HG03066 (cell line): ENCODE measurements around the gene PLXDC1.
"Not testable (repeated sequence)": the region's sequence is repeated elsewhere in the genome, so short reads cannot be mapped to it uniquely, and the experiment has no call there.

Experiments
- ATAC-seq: cut with Tn5 transposase; IDR thresholded peaks from one replicate; pipeline ENCODE4 v1.9.1; 2021; ENCODE audit warnings: low read depth; ENCODE audit not compliant: unreplicated experiment

PLXDC1 gene

DNA sequence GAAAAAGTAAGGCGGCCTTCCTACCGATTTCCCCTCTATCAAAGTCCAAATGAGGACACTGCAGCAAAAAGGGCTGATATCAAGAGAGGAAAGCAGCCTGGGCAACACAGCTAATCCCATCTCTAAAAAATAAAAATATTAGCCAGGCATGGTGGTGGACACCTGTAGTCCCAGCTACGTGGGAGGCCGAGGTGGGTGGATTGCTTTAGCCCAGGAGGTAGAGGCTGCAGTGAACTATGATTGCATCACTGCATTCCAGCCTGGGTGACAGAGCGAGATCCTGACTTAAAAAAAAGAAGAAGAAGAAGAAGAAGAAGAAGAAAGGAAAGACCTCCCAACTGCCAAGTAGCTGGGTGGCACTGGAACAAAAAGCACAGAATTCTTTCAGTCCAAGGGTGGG is 31.6 kb upstream of the PLXDC1 start:
- no peak for ATAC-seq

DNA sequence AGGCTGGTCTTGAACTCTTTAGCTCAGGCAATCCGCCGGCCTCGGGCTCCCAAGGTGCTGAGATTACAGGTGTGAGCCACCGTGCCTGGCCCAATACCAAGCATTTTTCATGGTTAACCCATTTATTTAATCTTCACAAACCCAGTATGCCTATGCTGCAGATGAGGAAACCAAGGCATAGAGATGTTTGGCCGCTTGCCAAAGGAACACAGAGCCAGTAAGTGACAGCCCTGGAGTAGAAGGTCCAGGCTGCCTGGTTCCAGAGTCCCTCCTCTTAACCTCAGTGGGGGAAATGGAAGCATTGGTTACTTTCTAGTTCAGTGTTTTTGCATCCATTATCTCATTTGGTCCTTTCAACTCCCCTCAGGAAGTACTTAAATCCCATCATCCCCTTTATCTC is 29.9 kb upstream of the PLXDC1 start:
- no peak for ATAC-seq

GRCh38 chr17:39178536-39178935 is 27.1 kb upstream of the PLXDC1 start:
- no peak for ATAC-seq

GRCh38 chr17:39177256-39177655 is 25.8 kb upstream of the PLXDC1 start:
- no peak for ATAC-seq

- no peak for ATAC-seq
Measured at GRCh38 chr17:39175695-39176093, 24.3 kb upstream of the PLXDC1 start.

GRCh38 chr17:39174920-39175694 is 23.7 kb upstream of the PLXDC1 start:
- ATAC-seq: no peak

DNA sequence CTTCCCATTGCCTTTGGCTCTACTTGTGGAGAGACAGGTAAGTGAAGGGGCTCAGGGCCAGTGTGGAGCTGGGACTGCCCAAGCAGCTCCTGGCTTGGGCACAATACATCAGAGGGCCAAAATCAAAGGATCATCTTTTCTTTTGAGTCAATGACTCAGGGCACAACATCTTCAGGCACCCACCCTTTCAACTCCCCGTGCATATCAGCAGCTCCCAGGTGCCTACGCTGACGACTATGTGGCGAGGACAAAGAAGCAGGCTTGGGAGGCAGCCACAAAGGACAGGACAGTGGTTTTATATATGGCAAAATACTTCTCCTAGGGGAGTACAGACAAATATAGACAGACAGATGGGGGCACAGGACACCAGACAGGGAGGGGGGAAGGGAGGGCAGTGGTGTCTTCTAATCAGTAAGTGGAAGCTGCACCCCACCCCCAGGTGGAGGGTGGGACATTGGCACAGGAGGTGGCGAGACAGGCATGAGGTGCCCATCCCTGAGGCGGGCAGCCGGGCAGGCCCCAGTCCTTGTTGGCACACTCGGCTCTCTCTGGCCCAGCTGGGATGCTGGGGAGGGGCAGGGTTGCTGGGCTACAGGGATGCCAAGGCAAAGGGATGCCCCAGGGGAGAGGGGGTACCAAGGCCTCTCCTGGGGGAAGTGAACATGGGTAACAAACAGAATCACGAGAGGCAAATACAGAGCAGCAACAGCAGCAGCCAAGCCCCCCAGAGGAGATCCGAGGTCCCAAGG is 22.3 kb upstream of the PLXDC1 start:
- no peak for ATAC-seq

DNA sequence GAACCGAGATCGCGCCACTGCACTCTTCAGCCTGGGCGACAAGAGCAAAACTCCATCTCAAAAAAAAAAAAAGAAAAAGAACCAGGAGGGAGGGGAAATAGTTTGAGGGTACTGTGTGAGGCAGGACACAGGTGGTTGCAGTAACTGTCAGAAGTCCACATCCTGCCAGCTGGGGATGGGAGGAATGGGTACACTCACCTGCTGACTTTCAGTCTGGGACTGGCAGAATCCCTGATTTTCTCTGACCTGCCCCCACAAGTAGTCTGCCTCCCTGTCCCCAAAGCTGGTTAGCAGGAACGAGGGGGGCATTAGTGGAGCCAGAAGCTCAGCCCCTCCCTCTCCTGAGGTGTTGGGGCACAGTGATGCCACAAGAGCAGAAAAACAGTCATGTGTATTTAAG is 21.6 kb upstream of the PLXDC1 start:
- ATAC-seq: no peak

GRCh38 chr17:39171933-39172332 is 20.5 kb upstream of the PLXDC1 start:
- no peak for ATAC-seq

DNA sequence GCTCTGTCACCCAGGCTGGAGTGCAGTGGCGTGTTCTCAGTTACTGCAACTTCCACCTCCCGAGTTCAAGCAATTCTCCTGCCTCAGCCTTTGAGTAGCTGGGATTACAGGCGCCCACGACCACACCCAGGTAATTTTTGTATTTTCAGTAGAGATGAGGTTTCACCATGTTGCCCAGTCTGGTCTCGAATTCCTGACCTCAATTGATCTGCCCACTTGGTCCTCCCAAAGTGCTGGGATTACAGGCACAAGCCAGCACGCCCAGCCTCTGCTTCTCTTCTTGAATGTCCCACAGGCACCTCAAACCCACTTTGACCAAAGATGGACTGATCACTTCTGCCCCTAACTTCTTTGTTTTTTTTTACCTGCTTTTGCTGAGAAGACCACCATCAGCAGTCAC is 19.1 kb upstream of the PLXDC1 start:
- ATAC-seq: no peak

GRCh38 chr17:39170109-39170508 is 18.7 kb upstream of the PLXDC1 start:
- no peak for ATAC-seq

DNA sequence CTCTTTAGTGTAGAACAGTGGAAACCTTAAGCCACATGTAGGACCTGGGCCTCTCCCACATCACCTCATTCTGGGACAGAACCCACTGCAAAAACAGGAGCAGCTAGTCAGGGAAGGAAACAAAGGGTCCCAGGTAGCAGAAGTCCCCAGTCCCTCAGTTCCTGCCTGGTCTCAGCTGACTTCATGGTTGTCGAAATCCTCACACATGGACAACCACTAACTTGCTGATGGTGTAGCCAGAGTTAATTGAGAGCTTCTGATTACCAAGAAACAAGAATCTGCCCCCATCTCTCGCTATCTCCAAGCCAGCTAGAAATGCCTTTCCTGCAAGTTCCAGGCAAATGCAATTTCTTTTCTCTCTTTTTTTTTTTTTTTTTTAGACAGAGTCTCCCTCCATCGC is 18.1 kb upstream of the PLXDC1 start:
- no peak for ATAC-seq

GRCh38 chr17:39169101-39169500 is 17.7 kb upstream of the PLXDC1 start:
- no peak for ATAC-seq

DNA sequence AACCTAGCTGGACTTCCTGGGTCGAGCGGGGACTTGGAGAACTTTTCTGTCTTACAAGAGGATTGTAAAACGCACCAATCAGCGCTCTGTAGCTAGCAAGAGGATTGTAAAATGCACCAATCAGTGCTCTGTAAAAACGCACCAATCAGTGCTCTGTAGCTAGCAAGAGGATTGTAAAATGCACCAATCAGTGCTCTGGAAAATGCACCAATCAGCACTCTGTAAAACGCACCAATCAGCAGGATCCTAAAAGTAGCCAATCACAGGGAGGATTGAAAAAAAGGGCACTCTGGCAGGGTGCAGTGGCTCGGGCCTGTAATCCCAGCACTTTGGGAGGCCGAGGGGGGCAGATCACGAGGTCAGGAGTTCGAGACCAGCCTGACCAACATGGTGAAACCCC is 17.1 kb upstream of the PLXDC1 start:
- not testable (repeated sequence) for ATAC-seq

DNA sequence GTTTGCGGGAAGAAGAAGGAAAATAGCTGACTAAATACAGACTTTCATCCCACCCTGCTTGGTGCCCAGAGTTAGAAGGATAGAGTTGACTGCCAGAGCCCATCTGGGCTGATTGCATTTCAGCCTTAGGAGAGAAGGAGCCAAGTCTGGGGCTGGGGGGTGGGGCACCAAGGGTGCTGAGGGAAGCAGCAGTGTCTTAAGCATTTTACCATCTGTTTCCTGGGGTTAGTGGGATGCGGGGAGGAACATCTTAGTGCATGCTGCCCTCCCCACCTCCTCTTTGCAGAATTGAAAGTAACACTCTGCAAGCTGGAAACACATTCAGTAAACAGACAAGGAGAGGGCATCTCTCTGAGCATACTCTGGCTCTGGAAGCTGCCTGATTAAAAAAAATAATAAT is 16.0 kb upstream of the PLXDC1 start:
- ATAC-seq: no peak

GRCh38 chr17:39166437-39167335 is 15.2 kb upstream of the PLXDC1 start:
- no peak for ATAC-seq

- ATAC-seq: no peak
Measured at GRCh38 chr17:39165841-39166349, 14.5 kb upstream of the PLXDC1 start, which contains the start of gene ARL5C. Gene ARL5C (minus strand): TSS chr17:39166161. CDS start chr17:39165760, 401 bp downstream.

GRCh38 chr17:39165178-39165840 is 13.9 kb upstream of the PLXDC1 start:
- ATAC-seq: no peak

- no peak for ATAC-seq
Measured at GRCh38 chr17:39164675-39165143, 13.3 kb upstream of the PLXDC1 start.

- no peak for ATAC-seq
Measured at GRCh38 chr17:39161962-39162361, 10.5 kb upstream of the PLXDC1 start.
